ENCODE data around the gene SLC22A14.
"Not testable (repeated sequence)": the region's sequence is repeated elsewhere in the genome, so short reads cannot be mapped to it uniquely, and the experiment has no call there.

The SLC22A14 gene

GRCh38 chr3:38314112-38314763, 32.1 kb downstream of the SLC22A14 start:
- no peak for DNase-seq

DNA sequence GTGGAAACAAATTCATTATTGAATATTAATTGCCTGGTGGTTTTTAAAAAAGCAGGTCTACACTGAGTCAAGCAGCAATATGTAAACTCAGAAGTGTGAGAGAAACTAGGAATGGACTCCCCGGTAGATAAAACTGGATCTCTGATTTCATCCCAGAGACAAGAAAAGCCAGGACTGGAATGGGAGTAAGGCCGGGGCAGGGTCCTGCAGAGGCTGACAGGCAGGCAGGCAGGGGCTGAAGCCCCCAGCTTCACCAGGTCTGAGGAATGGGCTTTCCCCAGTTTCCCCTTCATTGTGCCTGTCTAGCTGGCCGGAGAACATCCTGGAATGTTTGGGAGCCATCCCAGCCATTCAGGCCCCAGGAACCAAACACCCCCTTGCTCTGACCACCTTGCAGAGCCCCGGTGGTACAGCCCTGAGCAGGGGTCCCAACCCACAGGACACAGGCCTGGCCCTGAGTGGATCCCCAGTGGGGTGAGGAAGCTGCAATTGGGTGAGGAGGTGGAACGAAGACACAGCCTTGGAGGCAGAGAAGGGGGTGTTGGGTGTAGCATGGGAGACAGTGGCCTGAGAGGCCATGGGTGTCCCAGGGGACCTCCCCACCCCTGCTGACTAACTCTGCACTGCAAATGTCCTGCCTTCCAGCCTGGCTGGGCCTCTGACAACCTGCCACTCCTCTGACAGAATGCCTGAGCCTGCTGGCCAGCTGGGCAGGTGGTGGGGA, 32.8 kb downstream of the SLC22A14 start:
- no peak for DNase-seq

- DNase-seq, result no peak
These were observed 33.6 kb downstream of the SLC22A14 start for GRCh38 chr3:38315488-38316230.

DNA sequence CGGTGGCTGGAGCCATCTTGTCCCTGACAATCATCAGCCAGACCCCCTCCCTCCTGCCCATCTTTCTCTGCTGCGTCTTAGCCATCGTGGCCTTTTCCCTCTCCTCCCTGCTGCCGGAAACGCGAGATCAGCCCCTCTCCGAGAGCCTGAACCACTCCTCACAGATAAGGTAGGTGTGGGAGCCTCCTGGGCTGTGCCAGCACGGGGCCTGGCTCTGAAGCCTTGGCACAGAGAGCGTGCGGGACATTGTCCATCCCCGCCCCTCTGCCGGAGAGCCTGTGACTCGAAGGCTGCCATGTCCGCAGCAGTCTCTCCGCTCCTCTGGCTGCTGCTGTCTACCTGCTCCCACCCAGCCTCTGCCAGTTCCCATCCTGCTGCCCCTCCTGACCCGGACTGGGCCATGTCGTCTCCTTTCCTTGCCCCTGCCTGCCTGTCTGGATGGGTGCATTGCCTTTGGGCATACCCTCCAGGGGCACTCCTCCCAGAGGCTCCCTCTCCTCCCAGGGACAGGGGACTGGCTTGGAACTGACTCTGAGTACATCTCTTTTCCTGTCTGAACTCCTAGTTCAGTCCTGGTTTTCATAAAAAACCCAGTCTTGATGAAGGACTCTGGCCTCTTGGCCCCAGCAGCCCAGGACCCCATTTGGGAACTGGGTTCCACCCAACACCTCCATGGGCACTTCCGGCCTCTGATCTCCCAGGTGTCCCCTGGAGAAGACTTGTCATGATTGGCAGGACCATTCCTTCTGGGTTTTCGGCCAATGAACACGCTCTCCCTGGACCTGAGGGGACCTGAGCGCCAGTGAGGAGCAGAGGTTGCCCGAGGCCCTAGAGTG, 34.5 kb downstream of the SLC22A14 start:
- DNase-seq, result no peak

- DNase-seq, result no peak
These were observed 35.2 kb downstream of the SLC22A14 start for GRCh38 chr3:38317192-38317759.

DNA sequence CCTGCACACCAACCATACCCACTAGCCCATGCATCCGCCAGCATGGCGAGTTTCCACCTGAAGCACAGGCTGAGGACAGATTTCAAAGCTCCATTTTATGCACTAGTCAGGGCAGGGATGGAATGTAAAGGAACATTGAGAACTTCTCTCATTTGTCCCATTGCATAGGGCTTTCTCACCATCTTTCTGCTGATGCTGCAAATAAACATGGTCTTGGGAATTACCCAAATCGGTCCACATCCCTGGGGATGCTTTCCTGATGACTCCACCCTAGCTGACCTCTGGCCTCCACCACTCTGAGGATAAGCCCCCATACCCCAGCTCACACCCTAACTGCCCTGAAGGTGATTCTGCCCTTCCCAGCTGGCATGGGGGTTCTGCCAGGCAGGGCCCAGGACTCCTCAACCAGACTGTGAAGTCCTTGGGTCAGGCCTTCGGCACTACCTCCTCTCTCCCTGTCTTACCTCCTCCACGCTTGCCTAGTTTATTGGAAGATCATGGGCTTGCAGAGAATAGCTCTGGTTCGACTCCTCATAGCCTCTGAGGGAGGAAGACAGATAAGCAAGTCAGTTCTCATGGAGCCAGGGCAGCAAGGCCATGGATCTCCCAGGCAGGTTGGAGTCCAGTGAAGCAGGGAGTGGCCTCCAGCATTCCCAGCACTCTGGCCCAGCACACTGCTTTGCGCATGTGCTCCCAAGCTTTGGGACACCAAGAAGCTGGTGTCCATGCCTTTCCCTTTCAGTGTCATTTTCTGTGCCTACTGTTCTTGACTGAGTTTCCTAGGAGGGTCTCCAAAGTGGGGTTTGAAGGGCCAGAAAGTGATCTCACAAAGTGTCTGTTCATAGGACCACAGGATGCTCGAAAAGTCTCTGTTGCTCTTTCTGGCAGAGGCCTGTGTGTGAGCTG, 36.9 kb downstream of the SLC22A14 start:
- no peak for DNase-seq

- not testable (repeated sequence) for DNase-seq
These were observed 38.5 kb downstream of the SLC22A14 start for GRCh38 chr3:38320638-38321037.

DNA sequence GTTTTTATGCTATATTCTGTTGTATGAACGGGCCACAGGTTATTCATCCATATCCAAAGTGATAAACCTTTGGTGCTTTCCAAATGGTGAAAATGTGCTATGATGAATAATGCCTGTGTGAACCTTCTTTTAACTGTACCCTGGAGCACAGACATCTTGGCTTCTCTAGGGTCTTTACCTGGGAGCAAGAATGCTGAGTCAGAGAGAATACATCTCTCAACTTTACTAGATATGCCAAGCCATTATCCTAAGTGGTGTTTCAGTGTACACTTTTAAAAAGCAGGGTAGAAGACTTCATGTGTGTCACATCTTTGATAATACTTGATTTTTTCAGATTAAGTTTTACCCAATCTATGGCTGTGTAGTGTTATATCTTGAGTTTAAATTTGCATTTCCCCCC, 41.0 kb downstream of the SLC22A14 start:
- no peak for DNase-seq

DNA sequence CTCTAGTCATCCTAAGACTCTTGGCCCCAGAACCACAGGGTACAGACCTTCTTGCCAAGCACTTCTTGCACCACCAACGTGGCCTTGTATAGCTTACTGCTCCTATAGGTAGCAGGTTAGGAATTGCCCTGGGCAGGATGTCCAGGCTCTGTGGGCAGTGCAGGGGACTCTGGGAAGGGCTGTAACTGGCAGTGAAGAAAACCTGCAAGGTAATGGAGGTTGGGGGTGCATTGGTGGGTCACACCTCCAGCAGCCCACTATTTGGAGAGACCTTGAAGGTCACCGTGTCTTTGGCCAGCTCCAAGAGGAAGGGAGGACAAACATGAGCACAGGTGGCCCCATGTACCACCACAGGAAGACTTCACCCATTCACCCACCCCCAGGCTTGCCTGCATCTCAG, 43.2 kb downstream of the SLC22A14 start:
- DNase-seq, result no peak

GRCh38 chr3:38327335-38328009, 45.4 kb downstream of the SLC22A14 start:
- DNase-seq, result no peak

DNA sequence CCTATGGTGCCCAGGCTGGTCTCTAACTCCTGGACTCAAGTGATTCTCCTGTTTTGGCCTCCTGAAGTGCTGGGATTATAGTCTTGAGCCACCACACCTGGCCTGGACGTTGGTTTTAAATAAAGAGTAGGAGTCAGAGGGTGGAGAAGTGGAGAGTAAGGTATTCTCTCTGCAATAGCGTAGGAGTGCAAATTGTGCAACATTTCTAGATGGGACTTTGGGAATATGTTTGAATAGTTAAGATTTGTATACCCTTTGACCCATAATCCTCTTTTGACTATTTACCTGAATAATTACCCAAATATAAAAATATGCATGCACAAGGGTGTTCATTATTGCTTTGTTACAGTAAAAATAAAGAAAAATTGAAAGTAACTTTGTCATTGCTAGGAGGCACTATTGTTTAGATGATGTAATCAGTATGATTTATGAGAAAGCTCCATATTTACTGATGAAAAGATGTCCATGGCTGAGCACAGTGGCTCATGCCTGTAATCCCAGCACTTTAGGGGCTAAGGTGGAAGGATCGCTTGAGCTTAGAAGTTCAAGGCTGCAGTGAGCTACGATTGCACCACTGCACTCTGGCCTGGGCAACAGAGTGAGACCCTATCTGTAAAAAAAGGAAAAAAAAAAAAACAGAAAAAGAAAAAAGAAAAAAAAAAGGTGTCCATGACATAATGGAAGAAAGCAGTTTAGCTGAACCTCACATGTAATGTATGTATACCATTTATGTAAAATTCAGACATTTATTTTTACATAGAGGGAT, 49.3 kb downstream of the SLC22A14 start:
- DNase-seq, result no peak

GRCh38 chr3:38332201-38332600, 50.1 kb downstream of the SLC22A14 start:
- no peak for DNase-seq

GRCh38 chr3:38334142-38335055, 52.3 kb downstream of the SLC22A14 start:
- no peak for DNase-seq

DNA sequence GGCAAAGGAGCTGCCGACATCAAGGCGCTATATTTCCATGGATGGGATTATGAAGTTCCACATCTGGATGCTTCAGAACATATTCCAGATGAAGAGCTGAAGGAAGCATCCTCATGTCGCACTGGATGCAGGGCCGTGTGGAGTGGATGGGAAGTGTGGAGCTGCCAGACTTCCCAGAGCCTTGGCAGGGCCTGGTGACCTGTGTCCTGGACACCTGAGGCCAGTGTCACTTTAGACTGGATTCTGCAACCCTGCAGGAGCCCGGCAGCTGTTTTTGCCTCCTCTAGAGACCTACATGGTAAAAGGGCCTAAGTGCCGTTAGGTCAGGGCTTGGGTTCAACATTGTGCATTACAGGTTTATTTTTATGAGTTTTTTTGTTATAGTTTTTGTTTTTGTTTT, 53.2 kb downstream of the SLC22A14 start:
- no peak for DNase-seq

GRCh38 chr3:38337703-38338102, 55.6 kb downstream of the SLC22A14 start:
- DNase-seq, result no peak

- DNase-seq, result no peak
These were observed 61.9 kb downstream of the SLC22A14 start for GRCh38 chr3:38343797-38344594.

DNA sequence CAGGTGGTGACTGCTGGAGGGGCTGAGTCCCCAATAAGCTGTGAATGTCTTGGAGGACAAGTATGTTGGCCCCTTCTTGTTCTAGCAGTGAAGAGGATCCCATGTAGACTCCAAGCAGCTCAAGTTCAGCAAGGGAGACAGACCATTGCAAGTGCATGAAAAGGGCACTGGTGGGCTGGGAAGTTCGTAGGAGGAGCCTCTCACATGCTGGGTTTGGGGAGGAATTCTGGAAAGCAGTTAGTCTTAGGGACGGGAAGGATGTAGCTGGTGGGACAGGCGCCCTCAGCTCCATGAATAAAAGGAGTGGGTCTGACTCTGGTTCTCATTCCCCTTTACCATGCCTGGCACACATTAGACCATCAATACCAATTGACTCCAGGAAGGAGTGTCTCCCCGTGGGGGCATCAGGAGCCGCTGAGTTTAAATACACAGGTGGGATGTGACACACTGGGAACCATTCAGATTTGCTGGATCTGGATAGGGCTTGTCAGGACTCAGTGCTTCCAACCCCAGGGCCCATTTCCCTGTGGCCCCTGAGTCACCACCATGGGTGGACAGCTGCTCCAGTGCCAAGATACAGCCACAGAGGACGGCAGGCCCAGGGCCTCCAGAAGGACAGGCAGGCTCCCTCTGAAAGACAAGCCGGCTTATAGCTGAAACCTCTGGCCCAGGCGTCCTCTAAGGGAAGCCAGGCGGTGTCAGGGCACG, 63.9 kb downstream of the SLC22A14 start:
- no peak for DNase-seq
